HG02763 (cell line): ENCODE data around the gene C4orf50.
"Not testable (repeated sequence)": the region's sequence is repeated elsewhere in the genome, so short reads cannot be mapped to it uniquely, and the experiment has no call there.

Experiments used
- ATAC-seq: cut with Tn5 transposase; IDR thresholded peaks from one replicate; pipeline ENCODE4 v1.9.1; 2021; ENCODE audit warnings: mild to moderate bottlenecking, moderate library complexity; ENCODE audit not compliant: unreplicated experiment

C4orf50 gene

DNA sequence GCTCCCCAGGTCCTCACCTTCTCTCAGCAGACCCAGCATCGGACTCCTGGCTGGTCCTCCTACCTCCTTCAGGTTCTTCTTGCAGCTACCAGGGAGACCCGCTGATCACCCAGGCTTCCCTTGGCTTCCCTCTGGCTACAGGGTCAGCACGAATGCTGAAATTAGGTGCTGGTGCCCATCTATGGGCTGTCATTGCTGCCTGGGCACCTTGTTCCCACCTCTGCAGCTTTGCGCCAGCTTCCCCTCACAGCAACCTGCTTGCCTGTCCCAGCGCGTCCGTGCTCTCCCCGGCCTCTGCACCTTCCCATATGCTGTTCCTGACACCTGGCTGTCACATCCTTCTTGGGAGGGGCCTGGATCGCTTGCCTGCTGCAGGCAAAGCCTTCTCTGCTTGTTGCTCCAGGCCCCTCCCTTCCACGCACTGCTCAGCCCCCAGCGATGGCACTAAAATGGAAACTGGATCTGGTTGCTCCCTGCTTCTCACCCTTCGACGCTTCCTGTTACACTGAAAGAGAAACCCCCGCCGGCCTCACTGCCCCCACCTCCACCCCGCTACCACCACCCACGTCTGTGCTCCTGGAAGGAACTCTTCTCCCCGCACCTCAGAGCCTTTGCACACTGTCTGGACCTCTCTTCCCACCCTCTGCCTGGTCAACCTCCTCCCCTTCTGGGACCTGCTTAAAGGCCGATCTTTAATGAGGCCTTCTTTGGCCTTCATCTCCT is 22.2 kb downstream of the C4orf50 start:
- ATAC-seq, result no peak

DNA sequence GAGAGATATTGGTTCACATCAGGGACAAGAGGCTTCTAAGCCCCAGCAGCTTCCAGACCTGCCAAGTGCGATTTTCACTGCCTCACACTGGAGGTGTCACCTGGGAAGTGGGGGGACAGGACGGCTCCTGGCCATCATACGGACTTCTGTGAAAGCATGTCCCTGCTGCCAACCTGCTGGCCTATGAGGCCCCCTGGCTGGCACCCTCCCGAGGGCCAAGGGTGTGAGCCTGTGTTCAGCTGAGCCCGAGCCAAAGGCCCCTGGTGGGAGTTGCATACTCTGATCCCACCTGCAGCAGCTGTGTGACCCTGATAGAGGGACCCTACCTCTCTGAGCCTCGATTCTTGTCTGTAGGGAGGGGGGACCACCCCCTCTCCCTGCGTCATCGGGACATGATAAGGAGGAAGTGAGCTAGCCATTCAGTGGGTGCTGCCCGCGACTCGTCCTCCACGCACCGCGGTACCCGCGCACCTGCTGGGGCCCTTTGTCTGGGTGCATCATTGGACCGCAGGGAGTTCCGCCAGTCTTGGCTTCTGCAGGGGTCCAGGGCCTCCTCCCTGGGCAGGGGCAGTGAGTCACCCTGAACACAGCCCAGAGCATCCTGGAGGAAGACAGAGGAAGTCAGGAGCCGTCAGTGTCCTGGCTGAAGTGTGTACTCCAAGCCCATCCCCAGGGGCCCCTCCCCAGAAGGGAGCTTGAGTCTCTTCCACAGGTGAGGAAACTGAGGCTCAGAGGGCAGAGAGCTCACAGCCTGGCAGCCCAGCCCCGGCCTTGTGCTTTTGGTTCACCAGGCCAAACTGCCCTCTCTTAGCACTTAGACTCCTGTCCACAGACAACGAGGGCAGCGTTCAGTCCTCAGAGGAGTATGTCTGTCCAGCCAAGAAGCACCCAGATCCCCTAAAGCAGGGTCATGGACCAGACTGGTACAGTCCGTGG is 24.1 kb downstream of the C4orf50 start:
- ATAC-seq, result no peak

DNA sequence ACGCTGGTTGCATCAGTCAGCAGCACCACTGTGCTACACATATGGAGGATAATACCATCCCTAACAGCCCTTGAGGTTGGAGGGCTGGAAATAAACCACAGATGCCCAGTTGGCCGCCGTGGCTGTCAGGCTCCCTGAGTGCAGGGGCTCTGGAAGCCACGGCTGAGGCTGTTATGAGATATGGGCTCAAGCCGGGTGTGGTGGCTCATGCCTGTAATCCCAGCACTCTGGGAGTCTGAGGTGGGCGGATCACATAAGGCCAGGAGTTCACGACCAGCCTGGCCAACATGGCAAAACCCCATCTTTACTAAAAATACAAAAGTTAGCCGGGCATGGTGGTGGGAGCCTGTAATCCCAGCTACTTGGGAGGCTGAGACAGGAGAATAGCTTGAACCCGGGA is 24.9 kb downstream of the C4orf50 start:
- not testable (repeated sequence) for ATAC-seq

GRCh38 chr4:5992828-5993321 is 25.4 kb downstream of the C4orf50 start:
- no peak for ATAC-seq

DNA sequence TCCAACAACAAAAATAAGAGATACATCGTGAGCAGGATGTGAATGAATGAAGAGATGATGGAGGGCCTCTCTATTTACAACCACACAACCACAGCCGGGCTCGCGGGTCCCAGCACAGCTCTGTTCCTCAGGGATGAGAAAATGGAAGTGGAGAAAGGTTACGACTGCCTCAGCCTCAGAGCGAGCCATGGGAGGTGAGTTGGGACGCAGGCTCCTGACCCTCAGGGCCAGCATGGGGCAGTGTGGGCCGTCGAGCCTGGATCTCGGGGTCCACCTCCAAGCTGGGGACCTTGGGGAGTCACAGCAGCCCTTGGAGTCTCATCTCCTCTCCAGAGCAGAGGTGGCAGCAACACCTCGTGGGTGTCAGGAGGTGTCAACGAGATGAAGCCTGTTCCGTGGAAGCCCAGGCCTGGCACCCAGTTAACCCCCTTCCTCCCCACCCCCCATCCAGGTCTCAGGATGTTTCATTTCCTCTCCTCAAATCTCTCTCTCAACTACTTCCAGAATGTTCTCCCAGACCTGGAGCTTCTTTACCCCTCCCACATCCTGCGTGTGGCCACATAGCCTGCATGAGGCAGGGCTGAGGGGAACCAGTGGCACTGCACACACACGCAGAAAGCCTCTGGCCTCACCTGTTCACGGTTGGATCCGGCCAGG is 25.9 kb downstream of the C4orf50 start:
- no peak for ATAC-seq

- ATAC-seq, result no peak
These were observed 26.8 kb downstream of the C4orf50 start for GRCh38 chr4:5991405-5991804.

DNA sequence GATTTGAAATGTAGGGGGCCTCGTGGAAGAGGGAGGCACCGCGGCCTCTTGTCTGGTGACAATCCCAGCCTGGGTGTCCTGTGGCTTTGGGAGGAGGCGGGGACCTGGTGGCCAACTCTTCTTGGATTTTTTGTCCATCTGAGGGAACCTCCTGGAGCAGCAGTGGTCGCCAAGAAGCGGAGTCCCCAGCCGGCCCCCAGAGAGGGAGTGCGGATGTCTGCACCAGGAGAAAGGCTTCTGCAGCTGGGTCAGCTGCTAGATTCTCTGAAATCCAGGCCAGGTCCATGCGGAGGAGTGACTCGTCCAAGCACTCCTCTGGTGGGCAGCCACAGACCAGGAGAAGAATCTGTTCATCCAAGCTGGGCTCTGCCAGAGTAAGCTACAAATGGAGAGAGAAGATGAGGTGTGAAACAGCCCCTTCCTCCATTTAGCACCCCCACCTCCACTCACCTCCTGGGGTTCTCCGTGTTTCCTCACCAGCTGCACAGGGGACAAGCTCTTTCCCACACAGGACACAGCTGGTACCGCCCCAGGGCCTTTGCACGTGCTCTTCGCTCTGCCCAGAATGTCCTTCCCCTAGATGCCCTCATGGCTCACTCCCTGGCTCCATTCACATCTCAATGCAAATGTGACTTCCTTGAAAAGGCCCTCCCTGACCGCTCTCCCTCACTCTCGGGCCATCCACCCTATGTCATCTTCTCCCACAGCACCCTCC is 27.6 kb downstream of the C4orf50 start:
- no peak for ATAC-seq

GRCh38 chr4:5989236-5990225 is 28.7 kb downstream of the C4orf50 start:
- ATAC-seq, result no peak

GRCh38 chr4:5988086-5988845 is 30.0 kb downstream of the C4orf50 start:
- no peak for ATAC-seq

DNA sequence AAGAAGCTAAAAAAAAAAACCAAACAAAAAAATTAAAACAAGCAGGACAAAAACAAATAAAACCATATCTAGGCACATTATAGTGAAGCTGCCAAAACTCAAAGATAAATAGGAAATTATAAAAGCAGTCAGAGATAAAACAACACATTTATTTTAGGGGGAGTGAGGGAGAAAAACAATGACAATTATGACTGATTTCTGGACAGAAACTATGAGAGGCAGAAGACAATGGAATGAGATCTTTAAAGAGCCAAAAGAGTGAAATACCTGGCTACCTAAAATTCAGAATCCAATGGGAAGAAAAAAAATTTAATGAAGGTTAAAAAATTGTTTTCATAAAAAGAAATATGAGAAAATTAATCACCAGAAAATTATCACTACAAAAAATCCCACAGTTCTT is 33.4 kb downstream of the C4orf50 start:
- ATAC-seq, result no peak

GRCh38 chr4:5982156-5982973 is 35.9 kb downstream of the C4orf50 start:
- ATAC-seq, result no peak

GRCh38 chr4:5980436-5981155 is 37.6 kb downstream of the C4orf50 start:
- ATAC-seq, result no peak

DNA sequence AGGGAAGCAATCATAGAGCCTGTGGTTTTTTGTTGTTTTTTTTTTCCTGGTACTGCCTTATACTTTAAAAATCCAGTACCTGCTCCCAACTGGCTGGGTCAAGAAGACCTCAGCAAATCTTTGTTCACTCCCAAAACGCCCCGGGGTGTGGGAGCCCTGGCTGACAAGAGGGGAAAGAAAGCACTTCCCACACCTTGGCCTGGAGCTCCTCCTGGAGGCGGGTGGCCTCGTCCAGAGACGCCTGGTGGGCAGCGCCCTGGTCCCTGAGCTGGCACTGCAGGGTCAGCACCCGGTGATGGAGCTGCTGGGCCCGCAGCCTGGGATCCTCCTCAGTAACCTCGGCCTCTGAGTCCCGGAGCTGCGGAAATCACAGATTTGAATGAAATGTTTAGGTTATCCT is 38.2 kb downstream of the C4orf50 start:
- ATAC-seq, result no peak

DNA sequence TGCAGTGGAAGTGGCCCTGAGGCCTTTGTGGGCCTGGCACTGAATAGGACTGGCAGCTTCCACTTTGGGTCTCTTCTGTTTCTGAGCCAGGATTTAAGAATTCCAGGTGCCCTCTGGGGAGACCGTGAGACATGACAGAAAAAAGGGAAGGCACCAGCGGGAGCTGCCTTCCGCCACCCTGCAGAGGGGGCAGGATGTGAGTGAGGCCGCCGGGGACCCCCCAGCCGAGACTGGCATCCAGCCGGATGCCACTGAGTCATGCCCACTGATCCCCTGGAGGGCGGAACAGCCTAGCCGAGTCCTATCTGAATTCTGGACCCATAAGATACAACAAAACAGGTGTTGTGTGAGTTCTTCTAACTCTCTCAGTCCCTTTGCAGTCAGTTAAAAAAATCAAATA is 41.3 kb downstream of the C4orf50 start:
- no peak for ATAC-seq

GRCh38 chr4:5976431-5976830 is 41.8 kb downstream of the C4orf50 start:
- ATAC-seq, result no peak

GRCh38 chr4:5974321-5974720 is 43.9 kb downstream of the C4orf50 start:
- ATAC-seq, result no peak

GRCh38 chr4:5973486-5974220 is 44.6 kb downstream of the C4orf50 start:
- ATAC-seq, result no peak
